Amniotic stem cell (primary cell): Measurements from ENCODE around the gene ATP2C2.
"Not testable (repeated sequence)": the region's sequence is repeated elsewhere in the genome, so short reads cannot be mapped to it uniquely, and the experiment has no call there.

ENCODE experiments used
- DNase-seq: peaks from one replicate; lab custom pipeline; 2025; lab: John Stamatoyannopoulos, UW

The ATP2C2 gene

GRCh38 chr16:84368308-84368996, at the start of gene ATP2C2:
Gene ATP2C2, plus strand, starts transcription at chr16:84368538. Its CDS starts 78 bp downstream, at chr16:84368616.
- no peak for DNase-seq

GRCh38 chr16:84319146-84319760, 49.1 kb upstream of the ATP2C2 start:
- no peak for DNase-seq

- no peak for DNase-seq
These were observed 47.8 kb upstream of the ATP2C2 start for GRCh38 chr16:84320511-84320910.

GRCh38 chr16:84321932-84322331, 46.4 kb upstream of the ATP2C2 start:
- DNase-seq, result no peak

- no peak for DNase-seq
These were observed 45.6 kb upstream of the ATP2C2 start for GRCh38 chr16:84322749-84323148.

GRCh38 chr16:84323606-84324005, 44.7 kb upstream of the ATP2C2 start:
- no peak for DNase-seq

- DNase-seq, result no peak
These were observed 43.7 kb upstream of the ATP2C2 start for GRCh38 chr16:84324434-84325262.

GRCh38 chr16:84326545-84326944, 41.8 kb upstream of the ATP2C2 start:
- no peak for DNase-seq

GRCh38 chr16:84327926-84328505, 40.3 kb upstream of the ATP2C2 start:
- no peak for DNase-seq

- DNase-seq, result no peak
These were observed 39.3 kb upstream of the ATP2C2 start for GRCh38 chr16:84329016-84329415.

- no peak for DNase-seq
These were observed 38.3 kb upstream of the ATP2C2 start for GRCh38 chr16:84329843-84330684.

- DNase-seq, result no peak
These were observed 37.7 kb upstream of the ATP2C2 start for GRCh38 chr16:84330685-84331050.

- no peak for DNase-seq
These were observed 36.1 kb upstream of the ATP2C2 start for GRCh38 chr16:84331998-84332780.

GRCh38 chr16:84332975-84333684, 35.2 kb upstream of the ATP2C2 start:
- no peak for DNase-seq

GRCh38 chr16:84334058-84334457, 34.3 kb upstream of the ATP2C2 start:
- DNase-seq, result no peak

- no peak for DNase-seq
These were observed 33.9 kb upstream of the ATP2C2 start for GRCh38 chr16:84334482-84334881.

- DNase-seq, result not testable (repeated sequence)
These were observed 31.1 kb upstream of the ATP2C2 start for GRCh38 chr16:84337236-84337635.

- DNase-seq, result no peak
These were observed 29.0 kb upstream of the ATP2C2 start for GRCh38 chr16:84339311-84339710.

GRCh38 chr16:84339766-84340165, 28.6 kb upstream of the ATP2C2 start:
- no peak for DNase-seq

- no peak for DNase-seq
These were observed 27.9 kb upstream of the ATP2C2 start for GRCh38 chr16:84340325-84341040.
